NCI-H2227 (cell line): ENCODE measurements around the gene UBA52.
"Not testable (repeated sequence)": the region's sequence is repeated elsewhere in the genome, so short reads cannot be mapped to it uniquely, and the experiment has no call there.

Experiments used
- DNase-seq: peaks from one replicate; lab custom pipeline; 2025; ENCODE audit not compliant: unreplicated experiment; lab: John Stamatoyannopoulos, UW

UBA52 gene

DNA sequence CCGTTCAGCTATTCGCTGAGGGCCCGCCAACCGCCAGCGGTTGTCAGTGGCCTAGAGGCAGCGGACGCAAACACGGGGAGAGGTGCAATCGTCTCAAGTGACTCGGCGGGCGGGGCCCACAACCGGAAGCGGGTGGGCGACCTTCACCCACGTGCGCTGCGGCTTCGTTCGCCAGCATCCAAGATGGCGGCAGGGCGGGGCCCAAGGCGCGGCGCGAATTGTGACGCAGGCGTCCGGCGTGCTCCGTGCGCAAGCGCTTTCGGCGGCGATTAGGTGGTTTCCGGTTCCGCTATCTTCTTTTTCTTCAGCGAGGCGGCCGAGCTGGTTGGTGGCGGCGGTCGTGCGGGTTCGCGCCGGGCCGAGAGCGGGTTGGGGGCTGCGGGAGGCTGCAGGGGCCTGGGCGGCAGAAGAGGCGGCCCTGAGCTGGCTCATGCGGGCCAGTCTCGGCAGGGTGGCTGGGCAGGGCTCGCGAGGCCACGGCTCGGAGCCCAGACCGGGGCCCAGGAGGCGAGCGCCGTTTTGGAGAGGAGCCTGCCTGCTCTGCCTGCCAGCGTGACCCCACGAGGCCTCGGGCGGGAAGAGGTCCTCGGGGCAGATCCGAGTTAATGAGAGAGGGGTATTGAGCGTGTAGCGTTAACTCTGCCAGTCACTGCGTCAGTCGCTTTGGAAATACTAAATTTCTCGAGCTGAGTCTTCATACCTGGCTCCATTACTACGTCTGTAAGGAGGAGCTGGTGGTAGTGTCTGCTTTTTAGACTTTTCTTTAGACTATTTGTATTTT is at the start of gene UBA52:
UBA52 (plus strand) TSS at position 294 of the 781 bp plus-strand sequence. CDS start 1,444 bp downstream, outside the sequence.
- DNase-seq = peak; percentile 98

- peak; percentile 99 for DNase-seq
Measured at GRCh38 chr19:18522124-18522861, 49.4 kb upstream of the UBA52 start.

- not testable (repeated sequence) for DNase-seq
Measured at GRCh38 chr19:18522862-18523440, 48.7 kb upstream of the UBA52 start.

GRCh38 chr19:18523841-18524240 is 47.8 kb upstream of the UBA52 start:
- no peak for DNase-seq

- DNase-seq = no peak
Measured at GRCh38 chr19:18526316-18526715, 45.3 kb upstream of the UBA52 start.

DNA sequence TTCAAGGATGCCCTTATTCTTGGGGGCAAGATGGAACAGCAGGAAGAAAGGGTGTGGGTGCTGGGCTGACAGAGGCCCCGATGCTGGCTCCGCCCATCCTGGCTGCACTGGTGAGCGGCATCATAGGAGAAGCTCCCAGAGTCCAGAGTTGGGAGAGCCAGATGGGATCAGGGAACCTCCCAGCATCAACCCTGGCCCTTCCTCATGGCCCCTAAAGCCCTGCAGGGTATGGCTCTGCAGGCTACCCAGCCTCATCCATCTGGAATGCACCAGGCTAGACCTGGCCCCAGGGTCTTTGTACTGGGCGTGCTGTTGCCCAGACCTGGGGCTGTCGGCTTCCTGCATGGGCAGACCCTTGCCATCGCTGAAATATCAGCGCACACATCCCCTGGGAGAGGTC is 41.9 kb upstream of the UBA52 start:
- DNase-seq = no peak

DNA sequence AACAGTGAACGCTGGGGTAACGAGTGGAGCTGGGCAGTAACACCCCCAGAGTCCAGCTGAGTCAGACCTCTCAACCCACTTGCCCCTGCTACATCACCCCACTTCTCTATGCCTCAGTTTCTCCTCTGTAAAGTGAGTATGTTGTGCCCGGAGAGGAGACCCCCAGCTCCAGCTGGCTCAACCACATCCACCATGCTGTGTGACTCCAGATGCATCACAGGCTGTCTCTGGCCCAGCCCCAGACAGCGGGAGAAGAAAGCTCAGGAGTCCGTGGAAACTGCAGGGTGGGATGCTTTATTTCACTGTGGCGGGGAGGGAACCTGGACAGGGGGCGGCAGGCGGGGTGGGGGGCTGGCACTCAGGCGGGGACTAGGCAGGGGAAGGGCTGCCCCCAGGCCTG is 40.2 kb upstream of the UBA52 start:
- no peak for DNase-seq

GRCh38 chr19:18532168-18532890 is 39.3 kb upstream of the UBA52 start:
- DNase-seq = no peak

DNA sequence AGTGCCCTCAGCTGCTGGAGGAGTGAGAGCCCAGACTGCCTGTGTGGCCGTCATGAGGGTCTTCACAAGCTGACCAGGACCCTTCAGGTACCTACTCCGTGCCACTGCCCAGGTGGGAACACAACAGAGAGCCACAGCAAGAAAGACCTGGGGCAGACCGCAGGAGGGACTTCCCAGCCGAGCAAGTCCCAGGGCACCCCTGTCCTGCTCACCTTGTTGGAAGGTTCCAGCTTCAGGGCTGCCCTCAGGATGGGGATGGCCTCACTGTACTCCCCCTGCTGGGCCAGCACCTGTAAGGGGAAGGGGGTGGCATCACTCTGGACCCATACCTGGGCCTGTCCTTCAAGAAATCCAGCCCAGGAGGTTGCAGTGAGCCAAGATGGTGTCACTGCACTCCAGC is 38.6 kb upstream of the UBA52 start:
- no peak for DNase-seq

DNA sequence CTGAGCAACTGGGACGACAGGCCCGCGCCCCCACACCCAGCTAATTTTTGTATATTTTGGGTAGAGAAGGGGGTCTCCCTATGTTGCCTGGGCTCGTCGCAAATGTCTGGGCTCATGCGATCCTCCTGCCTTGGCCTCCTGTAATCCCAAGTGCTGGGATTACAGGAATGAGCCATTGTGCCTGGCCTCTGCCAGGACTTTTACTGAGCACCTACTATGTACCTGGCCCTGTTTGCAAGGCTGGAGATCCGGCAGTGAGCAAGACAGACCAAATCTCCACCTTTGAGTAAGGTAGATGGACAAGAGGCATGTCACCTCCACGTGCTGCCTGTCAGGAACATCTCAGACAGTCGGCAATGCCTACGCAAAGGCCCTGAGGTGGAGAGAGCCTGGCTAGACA is 35.2 kb upstream of the UBA52 start:
- no peak for DNase-seq

DNA sequence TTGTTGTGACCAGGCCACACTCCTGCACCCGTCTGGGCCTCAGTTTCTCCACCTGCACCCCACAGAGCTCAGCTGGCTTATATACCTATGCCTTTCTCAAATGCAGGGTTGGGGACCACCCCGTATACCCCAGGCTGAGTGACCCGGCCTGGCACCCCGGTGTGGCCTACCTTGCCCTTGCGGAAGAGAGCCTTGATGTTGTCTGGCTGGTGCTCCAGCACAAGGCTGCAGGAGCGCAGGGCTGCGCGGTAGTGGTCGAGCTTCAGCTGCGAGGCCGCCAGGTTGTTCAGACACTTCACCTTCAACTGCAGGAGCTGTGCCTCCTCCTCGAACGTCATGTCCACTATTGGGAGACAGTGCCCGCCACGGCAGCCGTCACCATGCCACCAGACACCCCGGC is 34.2 kb upstream of the UBA52 start:
- no peak for DNase-seq

- DNase-seq = no peak
Measured at GRCh38 chr19:18538115-18538514, 33.5 kb upstream of the UBA52 start.

DNA sequence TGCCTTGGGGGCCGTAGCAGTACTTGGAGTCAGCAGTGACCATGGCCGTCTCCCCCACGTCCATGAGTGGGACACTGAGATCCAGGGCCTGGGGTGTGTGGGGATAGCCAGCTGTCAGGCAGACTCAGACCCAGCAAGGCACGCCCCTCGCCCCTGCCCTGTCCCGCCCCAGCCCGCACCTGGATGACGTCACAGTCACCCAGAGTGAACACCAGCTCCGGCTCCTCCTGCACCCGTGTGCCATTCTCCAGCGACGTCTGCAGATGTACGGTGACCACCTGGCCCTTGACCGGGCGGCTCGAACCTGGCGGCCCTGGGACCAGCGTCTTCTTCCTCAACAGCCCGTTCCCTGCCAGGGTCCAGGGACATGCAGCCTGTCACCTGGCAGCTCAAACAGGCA is 32.3 kb upstream of the UBA52 start:
- no peak for DNase-seq

DNA sequence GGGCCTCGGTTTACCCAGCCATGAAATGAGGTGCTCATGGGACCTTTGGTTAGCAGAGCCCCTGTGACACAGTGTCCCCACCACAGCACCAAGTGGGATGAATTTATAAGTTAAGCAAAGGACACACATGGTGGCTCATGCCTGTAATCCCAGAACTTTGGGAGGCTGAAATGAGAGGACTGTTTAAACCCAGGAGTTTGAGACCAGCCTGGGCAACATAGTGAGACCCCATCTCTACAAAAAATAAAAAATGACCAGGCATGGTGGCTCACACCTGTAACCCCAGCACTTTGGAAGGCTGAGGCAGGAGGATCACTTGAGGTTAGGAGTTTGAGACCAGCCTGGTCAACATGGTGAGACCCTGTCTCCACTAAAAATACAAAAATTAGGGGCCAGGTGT is 31.5 kb upstream of the UBA52 start:
- DNase-seq = not testable (repeated sequence)

GRCh38 chr19:18541258-18541991 is 30.2 kb upstream of the UBA52 start:
- DNase-seq = no peak

DNA sequence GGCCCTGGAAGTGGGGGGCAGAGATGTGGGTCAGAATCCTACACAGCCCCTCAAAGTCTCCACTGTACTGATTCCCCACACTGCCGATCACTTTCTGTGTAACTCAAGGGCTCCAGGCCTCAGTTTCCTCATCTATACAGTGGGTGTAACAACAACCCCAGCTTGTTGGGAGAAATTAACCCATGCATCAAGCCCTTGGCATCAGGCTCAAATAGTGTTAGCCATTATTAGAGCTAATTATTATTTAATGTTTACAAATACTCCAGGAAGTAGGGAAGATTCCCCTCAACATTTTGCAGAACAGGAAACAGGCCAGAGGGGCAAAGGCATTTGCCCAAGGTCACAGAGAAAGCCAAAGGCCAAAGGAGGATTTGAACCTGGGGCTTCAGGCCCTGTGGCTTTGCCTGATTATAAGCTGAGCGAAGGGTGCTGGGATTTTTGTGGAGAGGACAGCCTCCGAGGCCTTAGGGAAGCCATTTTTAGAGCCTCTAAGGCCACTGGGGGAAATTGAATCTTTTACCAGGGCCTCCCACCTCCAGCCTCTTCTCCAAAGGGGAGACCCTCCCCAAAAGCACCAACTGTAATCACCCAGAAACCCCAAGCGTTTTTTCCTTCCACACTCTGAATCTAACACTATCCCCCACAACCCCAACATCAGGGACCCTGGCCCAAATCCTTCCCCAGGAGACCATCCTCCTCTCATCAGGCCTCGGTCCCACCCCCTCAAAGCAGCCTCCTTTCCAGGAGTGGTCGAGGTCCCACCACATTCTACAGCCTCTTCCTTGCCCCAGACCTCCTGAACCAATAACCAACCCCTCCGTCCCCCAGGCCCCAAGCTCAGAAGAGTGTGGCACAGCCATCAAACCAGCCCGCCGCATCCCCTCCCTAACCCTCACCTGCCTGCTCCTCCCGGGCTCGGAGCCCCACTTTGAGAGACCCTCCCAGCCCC is 29.4 kb upstream of the UBA52 start:
- DNase-seq = no peak

DNA sequence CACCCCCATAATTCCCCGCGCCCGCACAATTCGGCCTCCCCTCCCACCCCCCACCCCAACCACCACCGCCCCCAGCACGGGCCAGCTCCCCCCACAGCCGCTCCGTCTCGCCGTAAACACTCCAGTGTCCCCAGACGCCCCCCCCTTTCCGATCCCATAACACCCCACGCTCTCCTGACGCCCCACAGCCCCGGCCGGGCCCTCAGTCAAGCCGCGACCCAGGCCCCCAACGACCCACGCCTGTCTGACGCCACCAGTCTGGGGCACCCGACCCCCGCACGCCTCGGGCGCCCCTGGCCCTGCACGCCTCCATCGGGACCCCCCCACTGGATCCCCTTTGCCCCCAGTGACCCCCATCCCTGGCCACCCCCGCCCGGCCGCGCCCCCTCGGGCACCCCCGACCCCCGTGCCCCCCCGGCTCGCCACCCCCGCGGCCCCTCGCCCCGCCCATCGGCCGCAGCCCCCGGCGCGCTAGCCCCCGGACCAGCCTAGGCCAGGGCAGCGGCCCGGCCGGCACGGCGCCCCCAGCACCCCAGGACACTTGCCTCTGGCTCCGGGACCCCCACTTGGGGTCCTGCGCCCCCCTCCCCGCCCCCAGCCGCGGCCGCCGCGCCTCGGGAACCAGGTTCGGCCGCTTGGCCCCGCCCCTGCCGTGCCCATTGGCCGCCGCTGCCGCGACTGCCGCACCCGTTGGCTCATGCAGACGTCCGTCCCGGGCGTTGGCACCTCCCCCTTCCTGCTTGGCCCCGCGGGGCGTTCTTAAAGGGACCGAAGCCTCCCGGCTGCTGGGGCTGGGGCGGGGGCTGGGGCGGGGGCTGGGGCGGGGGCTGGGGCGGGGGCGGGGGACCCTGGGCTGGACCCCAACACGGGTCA is 28.5 kb upstream of the UBA52 start, which contains the start of gene FKBP8:
FKBP8 (minus strand) TSS at position 633 of the 873 bp plus-strand sequence. CDS start 1,603 bp downstream, outside the sequence.
- peak; percentile 90 for DNase-seq

DNA sequence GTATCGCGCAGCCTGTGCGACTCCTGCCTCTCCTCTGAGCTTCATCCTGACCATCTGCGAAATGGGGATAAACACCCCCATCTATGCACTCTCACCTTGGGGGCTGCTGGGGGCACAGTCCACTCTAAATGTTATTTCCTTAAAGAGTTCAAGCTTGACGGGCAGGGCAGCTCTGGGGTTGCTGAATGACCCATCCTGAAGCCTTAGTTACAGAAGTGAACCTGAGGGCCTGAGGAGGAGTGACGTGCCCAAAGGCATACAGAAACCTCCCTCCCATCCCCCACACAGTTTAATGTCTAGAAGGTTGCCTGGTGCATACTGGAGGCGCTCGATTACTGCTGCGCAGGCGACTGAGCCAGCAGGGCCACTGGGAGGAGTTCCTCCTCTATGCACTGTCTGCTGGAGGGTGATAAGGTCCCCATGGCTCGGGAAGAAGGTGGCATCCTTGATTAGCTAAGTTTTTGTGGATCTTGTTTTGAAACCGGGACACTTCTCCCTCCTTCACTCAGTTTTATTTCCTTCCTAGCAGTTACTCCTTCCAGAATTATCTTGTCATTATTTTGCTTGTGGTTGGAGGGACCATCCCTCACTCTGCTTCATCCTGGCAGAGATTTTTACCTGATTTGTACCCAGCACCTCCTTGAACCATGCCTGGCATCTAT is 27.7 kb upstream of the UBA52 start:
- DNase-seq = peak; percentile 51
